ENCODE measurements around the gene KRTAP5-7.

The KRTAP5-7 gene

GRCh38 chr11:71491940-71492339, 35.1 kb upstream of the KRTAP5-7 start:
- no peak for DNase-seq
- in situ Hi-C loops (cut with HindIII; ENCODE audit: low pct_ligation_motif_present, low pct_unique_long_range_greater_than_20kb, low sequenced_read_pairs) = no loop called here

GRCh38 chr11:71495286-71496230, 31.5 kb upstream of the KRTAP5-7 start:
- no peak for DNase-seq
- in situ Hi-C loops (cut with HindIII; ENCODE audit: low pct_ligation_motif_present, low pct_unique_long_range_greater_than_20kb, low sequenced_read_pairs) = no loop called here

GRCh38 chr11:71496421-71496820, 30.6 kb upstream of the KRTAP5-7 start:
- no peak for DNase-seq
- in situ Hi-C loops (cut with HindIII; ENCODE audit: low pct_ligation_motif_present, low pct_unique_long_range_greater_than_20kb, low sequenced_read_pairs) = no loop called here

GRCh38 chr11:71498091-71498490, 29.0 kb upstream of the KRTAP5-7 start:
- in situ Hi-C loops (cut with HindIII; ENCODE audit: low pct_ligation_motif_present, low pct_unique_long_range_greater_than_20kb, low sequenced_read_pairs) = no loop called here
- no peak for DNase-seq

- in situ Hi-C loops (cut with HindIII; ENCODE audit: low pct_ligation_motif_present, low pct_unique_long_range_greater_than_20kb, low sequenced_read_pairs) = no loop called here
- DNase-seq = no peak
Measured at GRCh38 chr11:71499125-71499524, 27.9 kb upstream of the KRTAP5-7 start.

- DNase-seq = no peak
- in situ Hi-C loops (cut with HindIII; ENCODE audit: low pct_ligation_motif_present, low pct_unique_long_range_greater_than_20kb, low sequenced_read_pairs) = no loop called here
Measured at GRCh38 chr11:71499546-71499945, 27.5 kb upstream of the KRTAP5-7 start.

GRCh38 chr11:71500601-71501021, 26.5 kb upstream of the KRTAP5-7 start:
- in situ Hi-C loops (cut with HindIII; ENCODE audit: low pct_ligation_motif_present, low pct_unique_long_range_greater_than_20kb, low sequenced_read_pairs) = no loop called here
- no peak for DNase-seq

GRCh38 chr11:71501071-71501985, 25.7 kb upstream of the KRTAP5-7 start:
- in situ Hi-C loops (cut with HindIII; ENCODE audit: low pct_ligation_motif_present, low pct_unique_long_range_greater_than_20kb, low sequenced_read_pairs) = no loop called here
- DNase-seq = no peak

- no peak for DNase-seq
- in situ Hi-C loops (cut with HindIII; ENCODE audit: low pct_ligation_motif_present, low pct_unique_long_range_greater_than_20kb, low sequenced_read_pairs) = no loop called here
Measured at GRCh38 chr11:71502026-71502425, 25.0 kb upstream of the KRTAP5-7 start.

- no peak for DNase-seq
- in situ Hi-C loops (cut with HindIII; ENCODE audit: low pct_ligation_motif_present, low pct_unique_long_range_greater_than_20kb, low sequenced_read_pairs) = no loop called here
Measured at GRCh38 chr11:71502871-71503435, 24.1 kb upstream of the KRTAP5-7 start.

- in situ Hi-C loops (cut with HindIII; ENCODE audit: low pct_ligation_motif_present, low pct_unique_long_range_greater_than_20kb, low sequenced_read_pairs) = no loop called here
Measured at GRCh38 chr11:71504531-71504930, 22.5 kb upstream of the KRTAP5-7 start.

GRCh38 chr11:71505001-71505400, 22.1 kb upstream of the KRTAP5-7 start:
- no peak for DNase-seq
- in situ Hi-C loops (cut with HindIII; ENCODE audit: low pct_ligation_motif_present, low pct_unique_long_range_greater_than_20kb, low sequenced_read_pairs) = no loop called here

More at GRCh38 chr11:71504531-71504930, 22.5 kb upstream of the KRTAP5-7 start:
- no peak for DNase-seq

- in situ Hi-C loops (cut with HindIII; ENCODE audit: low pct_ligation_motif_present, low pct_unique_long_range_greater_than_20kb, low sequenced_read_pairs) = no loop called here
- DNase-seq = no peak
Measured at GRCh38 chr11:71505781-71506180, 21.3 kb upstream of the KRTAP5-7 start.

GRCh38 chr11:71507102-71507501, 20.0 kb upstream of the KRTAP5-7 start:
- in situ Hi-C loops (cut with HindIII; ENCODE audit: low pct_ligation_motif_present, low pct_unique_long_range_greater_than_20kb, low sequenced_read_pairs) = no loop called here
- no peak for DNase-seq

GRCh38 chr11:71518506-71519471, 8.3 kb upstream of the KRTAP5-7 start:
- in situ Hi-C loops (cut with HindIII; ENCODE audit: low pct_ligation_motif_present, low pct_unique_long_range_greater_than_20kb, low sequenced_read_pairs) = no loop called here
- no peak for DNase-seq

- no peak for DNase-seq
- in situ Hi-C loops (cut with HindIII; ENCODE audit: low pct_ligation_motif_present, low pct_unique_long_range_greater_than_20kb, low sequenced_read_pairs) = no loop called here
Measured at GRCh38 chr11:71519546-71519945, 7.5 kb upstream of the KRTAP5-7 start.

- in situ Hi-C loops (cut with HindIII; ENCODE audit: low pct_ligation_motif_present, low pct_unique_long_range_greater_than_20kb, low sequenced_read_pairs) = no loop called here
- no peak for DNase-seq
Measured at GRCh38 chr11:71525188-71525937, 1.7 kb upstream of the KRTAP5-7 start.

All from ACHN (cell line).